PC-3 (cell line): Measurements from ENCODE around the gene RNF126.

ENCODE experiments used
- EZH2 ChIP-seq: fragments of 300-600 bp; sonication (generic); IDR thresholded peaks from one replicate; pipeline ENCODE4 v1.6.1; 2017; ENCODE audit warnings: antibody characterized with exemption, mild to moderate bottlenecking, low read length; ENCODE audit not compliant: unreplicated experiment
- EZH2phosphoT487 ChIP-seq: fragments of 300-600 bp; sonication (generic); IDR thresholded peaks from 2 replicates; pipeline ENCODE4 v1.6.1; 2018; ENCODE audit warnings: mild to moderate bottlenecking, antibody characterized with exemption, low read length, borderline replicate concordance
- TF ChIP-seq, protein P1 (sequence below): fragments of 300-600 bp; sonication (generic); conservative IDR thresholded peaks from 2 replicates; pipeline ENCODE4 v1.5.1; 2017; ENCODE audit warnings: antibody characterized with exemption, low read depth, mild to moderate bottlenecking, low read length

DNA sequence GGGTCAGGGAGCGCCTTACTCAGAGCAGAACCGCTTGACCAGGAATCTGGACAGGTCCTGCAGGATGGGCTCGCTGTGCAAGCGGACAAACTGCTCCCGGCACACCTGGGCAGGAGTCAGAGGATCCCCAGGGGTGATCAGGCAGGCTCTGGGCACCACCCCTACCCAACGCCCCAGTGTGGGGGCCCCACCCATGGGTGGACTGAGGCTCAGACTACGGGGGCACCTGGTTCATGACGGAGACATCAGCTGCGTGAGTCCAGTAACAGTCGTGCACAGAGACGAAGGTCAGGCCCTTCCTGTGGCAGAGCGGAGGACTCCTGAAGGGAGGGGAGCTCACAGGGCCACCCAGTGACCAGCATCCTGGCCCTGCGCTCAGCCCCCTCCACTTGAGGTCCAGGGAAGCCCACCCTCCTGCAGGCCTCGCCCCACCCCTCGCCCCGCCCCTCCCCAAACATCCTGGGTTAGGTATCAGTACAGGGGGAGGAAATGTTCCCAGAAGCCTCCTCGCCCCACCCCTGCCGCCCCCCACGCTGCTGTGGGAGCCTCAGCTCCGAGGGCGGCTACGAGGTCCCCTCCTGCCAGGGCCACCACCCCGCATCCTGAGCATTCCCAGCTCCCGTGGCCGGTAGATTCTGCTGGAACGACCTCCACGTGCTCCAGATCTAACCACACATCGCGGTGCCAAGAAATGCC, 45.3 kb downstream of the RNF126 start:
- no peak for TF ChIP-seq EZH2
- TF ChIP-seq, protein P1, sequence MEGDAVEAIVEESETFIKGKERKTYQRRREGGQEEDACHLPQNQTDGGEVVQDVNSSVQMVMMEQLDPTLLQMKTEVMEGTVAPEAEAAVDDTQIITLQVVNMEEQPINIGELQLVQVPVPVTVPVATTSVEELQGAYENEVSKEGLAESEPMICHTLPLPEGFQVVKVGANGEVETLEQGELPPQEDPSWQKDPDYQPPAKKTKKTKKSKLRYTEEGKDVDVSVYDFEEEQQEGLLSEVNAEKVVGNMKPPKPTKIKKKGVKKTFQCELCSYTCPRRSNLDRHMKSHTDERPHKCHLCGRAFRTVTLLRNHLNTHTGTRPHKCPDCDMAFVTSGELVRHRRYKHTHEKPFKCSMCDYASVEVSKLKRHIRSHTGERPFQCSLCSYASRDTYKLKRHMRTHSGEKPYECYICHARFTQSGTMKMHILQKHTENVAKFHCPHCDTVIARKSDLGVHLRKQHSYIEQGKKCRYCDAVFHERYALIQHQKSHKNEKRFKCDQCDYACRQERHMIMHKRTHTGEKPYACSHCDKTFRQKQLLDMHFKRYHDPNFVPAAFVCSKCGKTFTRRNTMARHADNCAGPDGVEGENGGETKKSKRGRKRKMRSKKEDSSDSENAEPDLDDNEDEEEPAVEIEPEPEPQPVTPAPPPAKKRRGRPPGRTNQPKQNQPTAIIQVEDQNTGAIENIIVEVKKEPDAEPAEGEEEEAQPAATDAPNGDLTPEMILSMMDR: no peak
- TF ChIP-seq EZH2phosphoT487: no peak
